Right lobe of liver (tissue), 4 donors: ENCODE results near the gene PIGBOS1.

Source experiments
- CTCF ChIP-seq, 4 donors: fragments of 200-600 bp in 3 of 4; fragments of 450-650 bp in 1 of 4; IDR thresholded peaks; one replicate each; pipeline versions ENCODE4 v1.5.1 to v1.8.0; 2016 to 2022; ENCODE audit warnings: antibody characterized with exemption in 4 of 4, mild to moderate bottlenecking in 2 of 4
- POLR2A ChIP-seq: fragments of 450-650 bp; IDR thresholded peaks from one replicate; pipeline ENCODE4 v1.6.1; 2017; ENCODE audit warnings: antibody characterized with exemption, mild to moderate bottlenecking
- donor health status: DM: no; HTN: no; CAD: no.
- donor health status: DM: no; HTN: no; CAD: no.
- donor health status: DM: no; HTN: yes; CAD: no.

- TF ChIP-seq CTCF (IDR thresholded peaks at IDR 0.05) (no peak), POLR2A (no peak)
These were observed 41.2 kb downstream of the PIGBOS1 start for GRCh38 chr15:55277715-55278114.
